GM19395 (cell line): ENCODE results near the gene ZDHHC7.
"Not testable (repeated sequence)": the region's sequence is repeated elsewhere in the genome, so short reads cannot be mapped to it uniquely, and the experiment has no call there.

Experiments
- ATAC-seq: cut with Tn5 transposase; IDR thresholded peaks from one replicate; pipeline ENCODE4 v1.9.1; 2021; ENCODE audit warnings: mild to moderate bottlenecking, moderate library complexity; ENCODE audit not compliant: unreplicated experiment

The ZDHHC7 gene, protein sequence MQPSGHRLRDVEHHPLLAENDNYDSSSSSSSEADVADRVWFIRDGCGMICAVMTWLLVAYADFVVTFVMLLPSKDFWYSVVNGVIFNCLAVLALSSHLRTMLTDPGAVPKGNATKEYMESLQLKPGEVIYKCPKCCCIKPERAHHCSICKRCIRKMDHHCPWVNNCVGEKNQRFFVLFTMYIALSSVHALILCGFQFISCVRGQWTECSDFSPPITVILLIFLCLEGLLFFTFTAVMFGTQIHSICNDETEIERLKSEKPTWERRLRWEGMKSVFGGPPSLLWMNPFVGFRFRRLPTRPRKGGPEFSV

DNA sequence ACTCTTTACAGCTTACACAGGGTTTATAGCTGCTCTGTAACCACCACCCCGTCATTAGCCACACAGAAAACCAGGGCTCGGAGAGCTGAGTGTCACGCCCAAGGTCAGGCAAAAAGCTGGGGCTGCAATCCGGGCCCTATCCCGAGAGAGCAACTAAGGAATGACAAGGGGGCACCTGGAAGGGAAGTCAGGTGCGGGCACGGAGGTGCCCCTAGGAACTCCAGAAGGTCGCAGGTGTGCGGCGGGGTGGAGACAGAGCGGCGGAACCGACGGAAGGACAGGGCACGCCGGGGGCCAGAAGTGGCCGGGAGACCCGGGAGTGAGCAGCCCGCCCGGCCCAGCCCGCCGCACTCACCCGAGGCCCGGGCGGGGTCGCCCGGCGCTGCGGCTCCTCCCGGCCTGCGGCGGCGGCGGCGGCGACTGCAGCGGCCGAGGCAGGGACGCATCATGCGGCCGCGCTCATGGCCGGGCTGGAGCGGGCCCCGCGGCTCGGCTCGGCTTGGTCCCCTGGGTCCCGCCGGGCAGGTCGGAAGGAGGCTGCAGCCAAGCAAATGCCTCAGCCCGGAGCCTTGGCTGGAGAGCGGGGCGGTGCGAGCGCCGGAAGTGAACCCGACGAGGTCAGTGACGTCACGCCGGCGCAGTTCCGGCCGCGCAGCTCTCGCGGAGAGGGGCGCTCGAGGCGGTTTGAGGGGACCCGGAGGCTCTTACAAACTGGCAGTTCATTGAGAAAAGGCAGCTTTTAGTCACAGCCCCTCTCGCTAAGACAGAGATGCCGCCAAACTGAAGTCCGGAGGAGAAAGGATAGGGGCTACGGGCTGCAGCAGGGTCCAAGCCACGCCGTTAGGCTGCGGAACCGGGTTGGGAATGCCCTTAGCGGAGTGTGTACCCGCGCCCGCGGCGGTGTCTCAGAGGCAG, at the start of gene ZDHHC7:
Gene ZDHHC7, minus strand, starts transcription at position 605 of the 915 bp plus-strand sequence. CDS start 20,917 bp downstream, outside the sequence.
- peak; percentile 86 for ATAC-seq

DNA sequence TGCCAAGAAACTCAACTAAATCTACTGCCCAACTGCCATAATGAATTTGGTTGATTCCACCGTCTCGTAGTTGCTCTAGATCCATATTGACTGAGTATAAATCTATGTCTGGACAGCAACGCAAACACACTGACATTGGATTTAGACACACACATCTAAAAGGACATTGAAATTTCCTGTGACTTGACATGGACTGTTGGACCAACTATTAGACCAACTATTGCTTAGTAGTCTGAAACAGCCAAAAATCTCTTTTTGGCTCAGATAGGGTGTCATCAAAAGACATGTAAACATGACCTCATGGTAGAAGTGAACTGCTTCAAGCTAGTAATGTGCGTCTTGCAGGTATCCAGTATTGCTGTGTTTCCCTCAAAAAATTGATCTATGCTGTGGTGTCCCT, 47.6 kb upstream of the ZDHHC7 start:
- ATAC-seq = no peak

DNA sequence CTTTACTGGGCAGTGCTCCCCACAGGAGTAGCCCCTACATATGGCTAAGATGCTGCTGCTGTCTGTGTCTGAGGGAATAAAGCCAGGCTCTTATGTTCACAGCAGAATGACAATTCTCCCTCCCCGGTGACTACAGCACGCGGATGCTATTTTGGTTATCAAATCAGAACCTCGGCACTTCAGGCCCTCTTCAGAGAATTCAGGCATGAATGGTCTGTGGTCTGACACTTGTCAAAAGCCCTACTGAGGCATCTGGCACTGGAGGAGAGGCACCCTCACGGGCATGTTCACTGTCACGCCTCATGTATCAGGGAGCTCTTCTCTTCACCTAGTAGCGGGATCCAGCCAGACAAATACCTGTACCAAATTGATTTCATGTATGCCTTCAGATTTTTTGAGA, 46.6 kb upstream of the ZDHHC7 start:
- no peak for ATAC-seq

DNA sequence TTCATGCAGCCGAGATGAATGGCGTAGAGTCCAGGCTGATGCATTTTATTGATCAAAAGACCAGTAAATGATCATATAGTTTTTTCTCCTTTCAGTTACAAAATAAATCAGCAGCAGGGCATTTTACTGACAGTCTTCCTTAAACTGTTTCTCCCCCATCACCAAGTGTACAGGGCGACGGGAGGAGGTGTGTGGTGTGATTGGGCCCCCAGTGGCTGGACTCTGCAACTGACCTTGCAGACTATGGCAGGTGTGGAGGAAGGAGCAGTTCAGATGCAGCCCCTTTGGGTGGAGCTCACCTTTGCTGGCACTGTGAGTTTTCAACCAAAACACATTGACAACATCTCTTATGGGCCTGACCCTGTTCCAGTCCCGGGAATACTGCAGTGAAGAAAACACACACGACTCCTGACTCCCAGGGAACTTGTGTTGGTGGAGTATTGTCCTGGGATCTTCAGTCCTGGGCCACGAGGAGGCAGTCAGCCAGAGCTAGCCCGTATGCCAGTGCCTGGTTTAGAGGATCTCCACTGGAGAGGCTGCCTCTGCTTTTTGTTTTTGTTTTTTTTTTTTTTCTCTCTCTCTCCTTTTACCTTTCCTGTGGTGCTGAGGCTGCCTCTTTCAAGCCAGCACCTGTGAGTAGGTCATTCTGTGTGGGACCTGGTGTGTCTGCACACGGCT, 46.0 kb upstream of the ZDHHC7 start:
- no peak for ATAC-seq

DNA sequence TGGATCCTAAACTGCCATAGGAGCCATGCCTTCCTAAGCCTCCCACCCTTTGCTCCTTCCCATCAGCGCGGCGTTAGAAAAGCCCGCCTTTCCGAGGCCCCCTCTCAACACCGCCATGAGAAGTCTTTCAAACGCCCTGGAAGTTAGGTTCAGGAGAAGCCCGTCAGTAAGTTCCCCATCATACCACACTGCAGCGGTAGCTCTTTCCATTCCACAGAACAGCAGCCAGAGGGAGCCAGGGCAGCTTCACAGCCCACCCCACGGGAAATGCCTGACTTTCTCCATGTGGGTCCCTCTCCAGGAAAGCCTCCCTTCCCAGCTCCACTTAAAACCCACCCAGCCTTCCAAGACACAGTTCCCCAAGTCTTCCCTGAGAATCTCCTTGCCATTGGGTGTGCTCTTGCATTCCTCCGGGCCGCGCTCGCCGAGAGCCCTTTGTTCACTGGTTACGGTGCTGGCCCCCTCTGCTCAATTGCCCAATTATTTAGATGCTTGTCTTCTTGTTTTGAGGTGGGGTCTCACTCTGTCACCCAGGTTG, 44.9 kb upstream of the ZDHHC7 start:
- ATAC-seq = no peak

DNA sequence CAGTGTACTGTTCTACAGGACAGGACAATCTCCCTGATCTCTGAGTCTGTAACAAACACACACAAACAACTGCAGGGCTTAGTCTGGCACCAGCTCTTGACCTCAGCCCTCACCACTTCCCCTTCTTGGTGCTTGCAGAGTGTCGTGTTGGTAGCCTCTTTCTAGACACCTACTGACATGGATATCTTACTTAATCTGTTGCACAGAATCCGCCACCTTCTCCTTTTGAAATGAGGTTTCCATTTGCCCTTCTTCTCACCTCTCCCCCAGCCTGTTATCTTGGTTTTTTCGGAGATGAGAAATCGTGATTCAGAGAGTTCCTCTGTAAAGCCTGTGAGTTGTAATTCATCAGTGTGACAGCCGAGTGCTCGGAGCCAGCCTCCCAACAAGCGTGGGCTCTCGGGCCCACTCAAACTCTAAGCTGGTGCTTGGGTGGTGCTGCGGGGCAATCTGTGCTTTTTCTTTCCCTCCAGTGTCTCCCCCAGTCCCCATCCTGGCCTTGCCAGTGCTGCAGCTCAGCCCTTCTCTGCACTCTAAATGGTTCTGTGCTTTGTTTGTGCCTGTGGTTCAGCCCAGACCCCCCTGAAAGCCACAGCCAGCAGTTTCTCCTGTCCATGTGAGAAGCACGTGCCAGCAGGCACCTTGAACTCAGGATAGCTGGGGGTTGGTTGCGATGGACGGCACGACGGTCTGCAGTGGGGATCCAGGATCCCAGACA, 44.3 kb upstream of the ZDHHC7 start:
- peak; percentile 88 for ATAC-seq

DNA sequence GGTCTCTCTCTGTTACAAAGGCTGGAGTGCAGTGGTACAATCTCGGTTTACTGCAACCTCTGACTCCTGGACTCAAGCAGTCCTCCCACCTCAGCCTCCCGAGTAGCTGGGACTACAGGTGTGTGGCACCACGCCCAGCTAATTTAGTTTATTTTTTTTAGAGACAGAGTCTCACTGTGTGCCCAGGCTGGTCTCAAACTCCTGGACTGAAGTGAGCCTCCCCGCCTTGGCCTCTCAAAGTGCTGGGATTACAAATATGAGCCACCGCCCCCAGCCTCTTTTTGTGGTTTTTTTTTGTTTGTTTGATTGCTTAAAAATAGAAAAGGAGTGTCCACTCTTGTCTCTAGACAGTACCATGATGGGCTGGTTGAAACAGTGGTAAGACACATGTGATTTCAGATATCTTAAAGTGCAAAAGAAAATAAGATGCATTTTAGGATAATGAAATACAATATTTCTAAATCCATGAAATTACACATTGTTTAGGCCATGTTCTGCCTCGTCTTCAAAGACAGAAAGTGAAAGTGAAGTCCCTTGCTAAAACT, 43.7 kb upstream of the ZDHHC7 start:
- ATAC-seq = no peak

DNA sequence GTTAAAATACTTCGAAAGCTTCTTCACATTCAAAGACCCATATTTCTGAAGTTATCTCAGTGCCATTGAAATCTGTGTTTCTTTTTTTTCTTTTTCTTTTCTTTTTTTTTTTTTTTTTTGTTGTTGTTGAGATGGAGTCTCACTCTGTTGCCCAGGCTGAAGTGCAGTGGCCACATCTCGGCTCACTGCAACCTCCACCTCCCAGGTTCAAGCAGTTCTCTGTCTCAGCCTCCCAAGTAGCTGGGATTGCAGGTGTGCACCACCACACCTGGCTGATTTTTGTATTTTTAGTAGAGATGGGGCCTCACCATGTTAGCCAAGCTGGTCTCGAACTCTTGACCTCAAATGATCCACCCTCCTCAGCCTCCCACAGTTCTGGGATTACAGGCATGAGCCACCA, 43.0 kb upstream of the ZDHHC7 start:
- ATAC-seq = not testable (repeated sequence)

DNA sequence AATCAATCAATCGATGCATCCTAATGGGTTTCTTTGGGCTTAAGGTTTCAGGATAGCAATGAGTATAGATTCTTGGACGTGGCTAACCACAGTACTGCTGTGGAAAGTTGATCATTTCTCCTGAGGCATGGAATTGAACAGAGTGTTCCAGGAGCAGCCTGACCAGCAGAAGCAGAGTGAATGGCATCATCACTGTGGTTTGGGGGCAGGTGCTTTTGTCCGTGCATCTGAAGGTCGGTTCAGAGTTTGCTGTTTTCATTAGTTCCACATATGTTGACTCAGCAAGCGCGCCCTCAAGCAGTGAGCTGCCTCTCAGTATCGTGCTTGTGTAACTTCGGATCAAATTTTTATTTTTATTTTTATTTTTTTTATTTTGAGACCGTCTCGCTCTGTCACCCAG, 41.2 kb upstream of the ZDHHC7 start:
- no peak for ATAC-seq

DNA sequence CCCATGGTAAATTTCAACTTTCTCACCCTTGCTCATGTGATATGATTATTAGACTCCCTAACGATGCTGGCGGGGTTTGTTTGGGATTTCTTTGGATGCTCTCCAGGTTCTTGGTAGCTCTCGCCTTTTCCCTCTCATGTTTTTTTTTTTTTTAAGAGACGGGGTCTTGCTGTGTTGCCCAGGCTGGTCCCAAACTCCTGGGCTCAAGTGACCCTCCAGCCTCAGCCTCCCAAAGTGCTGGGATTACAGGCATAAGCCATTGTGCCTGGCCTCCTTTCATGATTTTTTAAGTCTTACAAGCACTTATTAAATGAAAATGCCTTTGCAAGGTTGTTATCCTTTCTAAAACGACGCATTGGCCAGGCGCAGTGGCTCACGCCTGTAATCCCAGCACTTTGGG, 40.3 kb upstream of the ZDHHC7 start:
- no peak for ATAC-seq

DNA sequence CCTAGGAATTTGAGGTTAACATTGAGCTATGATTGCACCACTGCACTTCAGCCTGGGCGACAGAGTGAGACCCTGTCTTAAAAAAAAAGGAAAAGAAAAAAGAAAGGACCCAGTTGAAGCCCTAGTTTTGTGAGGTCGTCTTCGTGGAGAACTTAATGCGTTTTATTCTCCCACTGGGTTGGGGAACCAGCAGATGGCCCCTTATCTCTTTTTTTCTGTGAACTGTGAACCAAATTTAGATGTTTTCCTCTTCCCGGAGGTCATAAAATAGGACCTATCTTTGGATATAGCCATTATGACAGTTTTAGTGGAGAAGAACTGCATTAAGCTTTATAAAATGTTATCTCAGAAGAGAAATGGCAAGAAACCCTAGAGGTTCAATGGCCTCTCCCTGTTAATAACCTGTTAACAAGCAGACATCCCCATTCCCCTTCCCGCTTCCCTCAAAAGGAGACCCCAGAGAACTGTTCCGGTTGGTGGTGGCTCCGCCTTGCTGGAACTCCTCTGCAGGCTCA, 39.8 kb upstream of the ZDHHC7 start:
- ATAC-seq = no peak

DNA sequence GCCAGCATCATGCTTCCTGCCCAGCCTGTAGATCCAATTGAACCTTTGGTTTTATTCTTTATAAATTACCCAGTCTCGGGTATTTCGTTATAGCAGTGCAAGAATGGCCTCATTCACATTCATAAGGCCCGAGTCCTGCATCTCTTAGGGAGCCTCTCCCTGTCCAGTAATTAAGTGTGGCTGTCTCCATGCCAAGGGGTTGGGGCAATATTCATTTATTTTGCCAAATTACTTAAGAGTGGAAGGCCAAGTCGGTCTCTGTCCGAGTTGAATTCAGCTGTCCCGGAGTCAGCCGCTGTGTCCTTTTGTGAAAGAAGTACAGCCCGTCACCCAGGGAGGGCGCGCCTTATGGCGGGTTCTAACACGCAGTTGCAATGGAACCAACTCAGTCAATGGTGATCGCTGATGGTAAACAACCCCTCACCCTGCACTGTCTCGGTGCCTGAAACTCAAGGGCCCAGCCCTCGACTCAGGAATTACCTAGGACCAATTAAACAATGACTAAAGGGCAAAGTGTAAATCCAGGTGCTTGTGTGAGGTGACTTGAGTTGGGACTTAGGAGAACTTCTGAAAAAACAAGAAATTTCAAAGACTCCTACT, 38.5 kb upstream of the ZDHHC7 start:
- no peak for ATAC-seq

DNA sequence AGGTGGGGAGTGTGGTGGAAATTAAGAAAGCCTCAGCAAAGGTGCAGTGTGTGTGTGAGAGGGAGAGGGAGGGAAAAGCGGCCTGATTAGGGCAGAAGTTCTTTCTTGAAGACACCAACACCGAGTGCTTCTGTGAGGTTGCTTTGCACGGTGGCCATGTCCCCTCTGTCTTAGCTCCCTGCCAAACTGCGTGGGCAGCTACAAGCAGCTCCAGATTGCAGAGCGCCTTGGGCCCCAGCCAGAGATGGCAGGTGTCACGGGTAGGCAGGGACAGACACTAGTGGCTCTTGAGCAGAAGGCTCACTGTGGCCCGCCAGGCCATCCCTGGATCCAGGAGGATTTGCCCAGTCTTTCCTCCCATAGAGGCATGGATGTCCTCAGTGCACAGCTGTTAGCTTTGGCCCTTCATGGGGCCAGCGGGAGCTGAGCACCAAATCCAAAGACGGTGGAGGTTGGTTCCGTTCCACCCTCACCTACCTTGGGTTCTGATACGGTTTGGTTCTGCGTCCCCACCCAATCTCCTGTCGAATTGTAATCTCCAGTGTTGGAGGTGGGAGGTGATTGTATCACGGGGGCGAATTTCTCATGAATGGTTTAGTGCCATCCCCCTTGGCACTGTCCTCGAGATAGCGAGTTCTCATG, 37.7 kb upstream of the ZDHHC7 start:
- ATAC-seq = no peak

DNA sequence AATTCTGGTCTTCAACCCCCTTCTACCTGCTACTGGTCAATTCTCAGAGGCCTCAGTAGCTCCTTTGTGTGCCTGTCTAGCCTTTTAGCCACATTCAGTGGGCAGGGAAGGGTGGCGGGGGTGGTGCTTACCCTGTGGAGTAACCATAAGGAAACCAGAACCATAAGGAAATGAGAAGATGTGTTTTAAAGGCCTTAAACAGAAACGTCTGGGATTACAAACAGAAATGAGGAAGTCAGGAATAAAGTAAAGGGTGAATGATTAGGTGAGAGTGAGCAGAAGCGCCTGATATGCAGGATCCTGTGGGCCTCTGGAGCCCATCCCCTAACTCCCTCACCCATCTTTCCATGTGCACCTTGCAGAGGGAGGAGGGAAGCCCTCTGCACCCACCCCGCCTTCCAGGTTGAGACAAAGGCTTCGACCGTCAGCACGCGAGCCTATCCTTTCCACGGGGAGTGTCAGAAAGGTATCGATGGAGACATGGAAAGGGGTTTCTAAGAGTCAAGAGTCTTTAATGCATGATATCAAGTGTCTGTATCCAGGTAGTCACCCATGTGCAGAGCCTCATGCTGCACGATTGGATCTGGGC, 36.6 kb upstream of the ZDHHC7 start:
- no peak for ATAC-seq

DNA sequence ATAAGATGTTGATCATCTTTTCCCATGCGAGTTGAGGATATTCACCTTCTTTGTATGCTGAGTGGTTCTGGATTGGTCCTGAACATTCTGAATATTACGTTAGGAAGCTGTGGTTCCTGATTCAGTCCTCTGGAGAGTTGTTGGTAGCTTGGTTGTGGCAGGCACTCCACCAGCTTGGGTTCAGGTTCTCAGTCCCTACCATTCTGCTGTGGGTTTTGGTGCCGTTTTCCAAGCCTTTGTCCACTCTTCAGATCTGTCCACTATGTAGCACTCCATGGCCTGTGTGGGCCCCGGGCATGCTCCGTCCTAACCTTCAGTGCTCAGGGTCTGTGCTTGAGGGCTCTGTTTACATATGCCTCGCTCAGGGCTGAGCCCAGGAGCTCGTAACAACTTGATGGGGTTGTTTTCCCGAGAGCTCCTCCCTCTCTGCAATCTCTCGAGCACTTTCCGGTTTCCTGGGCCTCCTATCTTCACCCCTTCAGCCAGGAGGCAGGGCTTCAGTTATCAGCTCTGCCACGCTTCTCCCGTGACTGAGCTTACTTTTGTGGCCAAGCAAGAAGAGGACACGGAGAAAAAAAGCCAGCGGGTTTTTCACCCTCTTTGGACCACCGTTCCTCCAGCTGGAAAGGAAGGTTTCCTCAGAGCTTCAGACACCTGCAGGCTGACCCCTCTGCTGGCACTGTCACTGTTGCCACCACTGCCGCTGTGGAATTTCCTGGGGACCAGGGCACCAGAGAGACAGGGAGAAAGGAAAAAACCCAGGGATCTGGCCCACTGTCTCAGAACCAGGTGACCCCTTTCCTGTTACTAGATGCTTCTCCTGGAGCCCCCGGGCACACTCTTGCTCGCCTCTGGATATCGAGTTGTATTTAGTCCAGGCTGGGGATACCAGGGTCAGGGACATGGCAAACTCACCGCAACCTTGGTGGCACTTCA, 35.9 kb upstream of the ZDHHC7 start:
- no peak for ATAC-seq

DNA sequence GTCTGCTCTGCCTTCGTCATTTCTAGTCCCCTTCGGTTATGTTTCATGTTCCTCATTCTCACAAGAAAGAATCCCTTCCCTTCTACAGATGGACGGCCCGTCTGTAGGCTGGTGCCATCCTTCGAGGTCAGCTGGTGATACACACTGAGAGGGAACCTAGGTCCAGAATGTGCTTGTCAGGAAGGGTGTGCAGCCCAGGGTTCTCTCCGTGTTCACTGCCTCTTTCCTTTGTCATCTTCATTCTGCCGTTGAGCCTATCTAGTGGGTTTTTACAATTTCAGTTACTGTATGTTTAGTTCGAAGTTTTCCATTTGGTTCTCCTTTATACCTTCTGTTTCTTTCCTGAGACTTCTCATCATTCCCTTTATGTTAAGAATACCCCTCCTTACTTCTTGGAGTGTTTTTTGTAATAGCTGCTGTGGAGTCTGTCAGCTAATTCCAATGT, 35.2 kb upstream of the ZDHHC7 start:
- ATAC-seq = no peak

DNA sequence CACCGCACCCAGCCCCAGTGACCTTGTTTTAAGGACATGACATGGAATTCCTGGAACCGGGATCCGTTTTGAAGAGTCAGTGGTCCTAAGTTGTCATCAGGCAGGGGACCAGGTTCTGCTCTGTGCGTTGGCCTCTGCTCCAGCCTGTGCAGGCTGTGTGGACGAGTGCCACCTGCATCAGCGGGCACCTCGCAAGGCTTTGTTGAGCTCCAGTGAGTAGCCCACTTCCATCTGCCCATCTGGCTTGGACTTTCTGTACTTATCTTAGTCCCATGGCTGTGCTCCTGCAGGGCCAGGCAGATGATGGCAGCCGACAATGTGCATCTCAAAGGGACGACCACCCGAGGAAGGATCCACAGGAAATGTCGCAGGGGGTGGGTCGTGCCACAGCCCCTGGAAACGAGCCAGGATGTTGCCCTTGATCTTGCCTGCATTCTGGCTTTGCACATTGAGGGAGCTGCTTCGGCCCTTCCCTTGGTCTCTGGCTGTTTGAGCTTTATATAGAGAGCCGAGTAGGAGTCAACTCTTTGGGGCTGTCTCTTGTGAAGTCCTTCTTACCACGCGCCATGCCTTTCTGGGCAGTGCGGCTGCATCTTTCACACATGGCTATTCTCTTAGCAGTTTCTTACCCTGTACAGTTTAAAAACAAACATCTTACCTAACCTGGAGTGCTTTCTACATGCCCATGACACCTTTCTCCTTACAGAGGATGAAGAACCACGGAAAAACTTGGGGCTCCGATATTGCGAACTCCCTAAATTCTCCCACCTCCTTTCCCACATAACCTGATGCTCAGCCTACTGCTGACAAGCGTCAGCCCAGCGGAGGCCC, 34.5 kb upstream of the ZDHHC7 start:
- ATAC-seq = no peak
